Lower leg skin (tissue), 3 donors: ENCODE results near the gene TSKU.

ENCODE experiments used
- POLR2A ChIP-seq, 2 donors: fragments of 450-650 bp; IDR thresholded peaks; one replicate each; pipeline ENCODE4 v1.6.1; 2016 to 2017; ENCODE audit warnings: antibody characterized with exemption in 2 of 2, mild to moderate bottlenecking in 1 of 2, moderate library complexity in 1 of 2
- TF ChIP-seq, protein P1 (sequence below), 3 donors: fragments of 450-650 bp; IDR thresholded peaks; one replicate each; pipeline ENCODE4 v1.5.1; 2016; ENCODE audit warnings: antibody characterized with exemption in 3 of 3, mild to moderate bottlenecking in 3 of 3, moderate library complexity in 2 of 3

DNA sequence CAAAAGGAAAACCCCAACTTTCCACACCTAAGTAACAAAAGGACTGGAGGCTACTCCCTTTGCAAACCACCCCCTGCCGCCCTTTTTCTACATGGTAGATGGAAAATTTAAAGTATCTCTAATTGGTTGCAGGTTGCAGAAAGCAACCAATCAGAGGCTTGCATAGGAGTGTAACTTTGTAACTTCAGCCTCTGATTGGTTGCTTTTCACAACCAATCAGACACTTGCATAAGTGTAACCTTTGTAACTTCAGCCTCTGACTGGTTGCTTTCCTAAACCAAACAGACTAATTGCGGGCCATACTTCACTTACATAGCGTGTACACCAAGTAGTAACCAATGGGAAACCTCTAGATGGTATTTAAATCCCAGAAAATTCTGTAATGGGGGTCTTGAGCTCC, 60.8 kb downstream of the TSKU start:
- TF ChIP-seq, protein P1, sequence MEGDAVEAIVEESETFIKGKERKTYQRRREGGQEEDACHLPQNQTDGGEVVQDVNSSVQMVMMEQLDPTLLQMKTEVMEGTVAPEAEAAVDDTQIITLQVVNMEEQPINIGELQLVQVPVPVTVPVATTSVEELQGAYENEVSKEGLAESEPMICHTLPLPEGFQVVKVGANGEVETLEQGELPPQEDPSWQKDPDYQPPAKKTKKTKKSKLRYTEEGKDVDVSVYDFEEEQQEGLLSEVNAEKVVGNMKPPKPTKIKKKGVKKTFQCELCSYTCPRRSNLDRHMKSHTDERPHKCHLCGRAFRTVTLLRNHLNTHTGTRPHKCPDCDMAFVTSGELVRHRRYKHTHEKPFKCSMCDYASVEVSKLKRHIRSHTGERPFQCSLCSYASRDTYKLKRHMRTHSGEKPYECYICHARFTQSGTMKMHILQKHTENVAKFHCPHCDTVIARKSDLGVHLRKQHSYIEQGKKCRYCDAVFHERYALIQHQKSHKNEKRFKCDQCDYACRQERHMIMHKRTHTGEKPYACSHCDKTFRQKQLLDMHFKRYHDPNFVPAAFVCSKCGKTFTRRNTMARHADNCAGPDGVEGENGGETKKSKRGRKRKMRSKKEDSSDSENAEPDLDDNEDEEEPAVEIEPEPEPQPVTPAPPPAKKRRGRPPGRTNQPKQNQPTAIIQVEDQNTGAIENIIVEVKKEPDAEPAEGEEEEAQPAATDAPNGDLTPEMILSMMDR (IDR thresholded peaks at IDR 0.05), result no peak
- no peak for TF ChIP-seq POLR2A (IDR thresholded peaks at IDR 0.05)
